Smooth muscle cell (in vitro differentiated cells): ENCODE measurements around the gene ATRAID. TPM values are rescaled to one million over a fixed set of nuclear protein-coding genes. Genes with fewer than 3 reads are reported as not detected.

Source experiments
- DNase-seq: peaks from one replicate; lab custom pipeline; 2025; ENCODE audit not compliant: unreplicated experiment; lab: John Stamatoyannopoulos, UW
- H2AFZ ChIP-seq: fragments of 200-600 bp; sonication (generic); 2 replicates; pipeline ENCODE4 v1.6.0; 2016; ENCODE audit warnings: antibody characterized with exemption, low read depth, mild to moderate bottlenecking
- H3F3A ChIP-seq: fragments of 200-600 bp; sonication (generic); 2 replicates; pipeline ENCODE4 v1.6.0; 2017; ENCODE audit warnings: antibody characterized with exemption, low read depth
- H3K27ac ChIP-seq: fragments of 200-600 bp; sonication (generic); 2 replicates; pipeline ENCODE4 v1.5.1; 2016; ENCODE audit warnings: low read depth, mild to moderate bottlenecking
- H3K27me3 ChIP-seq: fragments of 200-600 bp; sonication (generic); 2 replicates; pipeline ENCODE4 v1.6.1; 2016; ENCODE audit warnings: low read depth, mild to moderate bottlenecking
- H3K36me3 ChIP-seq: fragments of 200-600 bp; sonication (generic); 2 replicates; pipeline ENCODE4 v1.5.1; 2016; ENCODE audit warnings: low read depth
- H3K4me1 ChIP-seq: fragments of 200-600 bp; sonication (generic); 2 replicates; pipeline ENCODE4 v1.5.1; 2016; ENCODE audit warnings: low read depth
- H3K4me2 ChIP-seq: fragments of 200-600 bp; sonication (generic); 2 replicates; pipeline ENCODE4 v1.6.0; 2016; ENCODE audit warnings: mild to moderate bottlenecking
- H3K4me3 ChIP-seq: fragments of 200-600 bp; sonication (generic); 2 replicates; pipeline ENCODE4 v1.5.1; 2016; ENCODE audit warnings: mild to moderate bottlenecking
- H3K79me2 ChIP-seq: fragments of 200-600 bp; sonication (generic); 2 replicates; pipeline ENCODE4 v1.6.0; 2016; ENCODE audit warnings: low read depth, mild to moderate bottlenecking
- H3K9ac ChIP-seq: fragments of 200-600 bp; sonication (generic); 2 replicates; pipeline ENCODE4 v1.6.0; 2016; ENCODE audit warnings: low read depth
- H3K9me3 ChIP-seq: fragments of 200-600 bp; sonication (generic); replicated peaks from 2 replicates; pipeline ENCODE4 v1.5.1; 2016; ENCODE audit warnings: low read depth
- H4K20me1 ChIP-seq: fragments of 200-600 bp; sonication (generic); 2 replicates; pipeline ENCODE4 v1.6.0; 2016; ENCODE audit warnings: low read depth
- WGBS: methylation state at CpG from one replicate; pipeline ENCODE4 v1.1.7; 2016; ENCODE audit warnings: low lambda C conversion rate; 5-methylcytosine and 5-hydroxymethylcytosine counted together
- polyA plus RNA-seq: library from polyadenylated mRNA; unstranded; fragments of >200 nt; fragmentation: Nextera tagmentation; extraction: Ambion mirVana; gene quantifications from 2 replicates; pipeline ENCODE4 v1.2.1, GENCODE V29; 2016
- total RNA-seq: library from RNA; depleted of rRNA; stranded (reverse); fragments of >200 nt; gene quantifications from 2 replicates; pipeline ENCODE4 v1.2.3, GENCODE V29; 2014
- TF ChIP-seq, protein P1 (sequence below): fragments of 200-600 bp; sonication (generic); IDR thresholded peaks from 2 replicates; pipeline ENCODE4 v1.5.1; 2017; ENCODE audit warnings: borderline replicate concordance, mild to moderate bottlenecking, antibody characterized with exemption; ENCODE audit not compliant: insufficient read depth, poor library complexity, severe bottlenecking

ATRAID gene
- total and polyA plus RNA-seq, 2 experiments from 2014 or later: 233 to 335 TPM

DNA sequence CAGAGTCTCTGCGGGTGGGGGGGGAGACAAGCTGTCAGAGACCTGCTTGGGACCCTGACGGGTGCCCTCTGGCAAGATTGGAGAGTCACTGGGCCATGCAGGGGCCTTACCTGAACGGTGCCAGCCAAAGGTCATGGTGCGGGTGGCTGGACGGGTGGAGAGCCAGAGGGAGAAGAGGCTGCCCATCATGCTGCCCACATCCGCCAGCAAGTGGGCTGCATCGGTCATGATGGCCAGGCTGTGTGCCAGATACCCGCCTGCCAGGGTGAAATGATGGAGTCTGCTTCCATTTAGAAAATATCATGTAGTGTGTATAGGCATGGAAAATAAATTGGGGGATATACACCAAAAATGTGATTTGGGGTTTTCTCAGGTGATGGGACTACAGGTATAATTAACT is 46.2 kb downstream of the ATRAID start:
- Histone ChIP-seq H3K9ac (no peak overlapping the region), H3K27ac (no peak overlapping the region), H3F3A (no peaks in the 10 kb centered on the region), H3K4me2 (no peak overlapping the region), H4K20me1 (no peaks in the 10 kb centered on the region), H3K4me3 (no peak overlapping the region), H3K9me3 (no peaks in the 10 kb centered on the region), H3K27me3 (peaks cover 79% of the 10 kb centered on the region), H3K4me1 (peaks cover 7% of the 10 kb centered on the region), H3K79me2 (no peaks in the 10 kb centered on the region), H3K36me3 (no peaks in the 10 kb centered on the region), H2AFZ (no peak overlapping the region)
- DNase-seq: no peak
- TF ChIP-seq, protein P1, sequence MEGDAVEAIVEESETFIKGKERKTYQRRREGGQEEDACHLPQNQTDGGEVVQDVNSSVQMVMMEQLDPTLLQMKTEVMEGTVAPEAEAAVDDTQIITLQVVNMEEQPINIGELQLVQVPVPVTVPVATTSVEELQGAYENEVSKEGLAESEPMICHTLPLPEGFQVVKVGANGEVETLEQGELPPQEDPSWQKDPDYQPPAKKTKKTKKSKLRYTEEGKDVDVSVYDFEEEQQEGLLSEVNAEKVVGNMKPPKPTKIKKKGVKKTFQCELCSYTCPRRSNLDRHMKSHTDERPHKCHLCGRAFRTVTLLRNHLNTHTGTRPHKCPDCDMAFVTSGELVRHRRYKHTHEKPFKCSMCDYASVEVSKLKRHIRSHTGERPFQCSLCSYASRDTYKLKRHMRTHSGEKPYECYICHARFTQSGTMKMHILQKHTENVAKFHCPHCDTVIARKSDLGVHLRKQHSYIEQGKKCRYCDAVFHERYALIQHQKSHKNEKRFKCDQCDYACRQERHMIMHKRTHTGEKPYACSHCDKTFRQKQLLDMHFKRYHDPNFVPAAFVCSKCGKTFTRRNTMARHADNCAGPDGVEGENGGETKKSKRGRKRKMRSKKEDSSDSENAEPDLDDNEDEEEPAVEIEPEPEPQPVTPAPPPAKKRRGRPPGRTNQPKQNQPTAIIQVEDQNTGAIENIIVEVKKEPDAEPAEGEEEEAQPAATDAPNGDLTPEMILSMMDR: no peak
- 87% methylated on average over 8 of the region's 8 CpGs for WGBS

DNA sequence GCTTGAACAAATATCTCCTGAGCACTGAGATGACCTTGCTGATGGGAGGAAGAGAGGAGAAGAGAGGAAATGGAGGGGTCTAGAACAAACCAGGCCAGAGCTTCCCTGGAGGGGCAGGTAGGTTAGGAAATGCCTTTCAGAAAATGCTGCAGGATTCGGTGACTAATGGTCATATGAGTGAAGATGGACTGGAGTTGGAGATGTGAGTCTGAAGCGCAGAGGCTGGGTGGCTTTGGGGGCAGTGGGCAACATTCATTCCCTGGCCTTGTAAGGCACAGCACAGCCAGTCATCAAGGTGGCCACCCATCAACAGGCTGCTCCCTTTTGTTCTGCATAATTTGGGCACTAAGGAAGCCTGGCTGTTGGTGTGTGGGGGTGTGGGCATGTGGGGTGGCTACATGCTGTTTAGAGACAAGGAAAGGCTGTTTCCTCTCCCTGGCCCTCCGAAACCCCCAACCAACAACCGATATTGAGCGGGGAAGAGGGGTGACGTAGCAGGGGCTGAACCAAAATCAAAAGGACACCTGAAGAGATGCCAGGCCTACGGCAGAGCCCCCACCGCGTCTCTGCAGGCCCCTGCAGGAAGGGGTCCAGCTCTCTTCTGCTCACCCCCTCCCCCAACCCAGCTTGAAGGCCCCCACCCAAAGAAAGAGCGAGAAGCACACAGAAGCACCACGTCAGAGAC is 49.5 kb downstream of the ATRAID start:
- H3F3A ChIP-seq: no peaks in the 10 kb centered on the region
- H4K20me1 ChIP-seq: no peaks in the 10 kb centered on the region
- DNase-seq: no peak
- no peak overlapping the region for H2AFZ ChIP-seq
- no peak overlapping the region for H3K9ac ChIP-seq
- peaks cover 18% of the 10 kb centered on the region for H3K4me1 ChIP-seq
- no peaks in the 10 kb centered on the region for H3K79me2 ChIP-seq
- WGBS: 59% methylated on average over 10 of the region's 11 CpGs
- H3K27ac ChIP-seq: no peak overlapping the region
- peak overlapping the region; percentile 88 for H3K4me2 ChIP-seq
- no peak overlapping the region for H3K4me3 ChIP-seq
- TF ChIP-seq, protein P1: no peak
- H3K36me3 ChIP-seq: no peaks in the 10 kb centered on the region
- no peaks in the 10 kb centered on the region for H3K9me3 ChIP-seq
- peaks cover 95% of the 10 kb centered on the region for H3K27me3 ChIP-seq

DNA sequence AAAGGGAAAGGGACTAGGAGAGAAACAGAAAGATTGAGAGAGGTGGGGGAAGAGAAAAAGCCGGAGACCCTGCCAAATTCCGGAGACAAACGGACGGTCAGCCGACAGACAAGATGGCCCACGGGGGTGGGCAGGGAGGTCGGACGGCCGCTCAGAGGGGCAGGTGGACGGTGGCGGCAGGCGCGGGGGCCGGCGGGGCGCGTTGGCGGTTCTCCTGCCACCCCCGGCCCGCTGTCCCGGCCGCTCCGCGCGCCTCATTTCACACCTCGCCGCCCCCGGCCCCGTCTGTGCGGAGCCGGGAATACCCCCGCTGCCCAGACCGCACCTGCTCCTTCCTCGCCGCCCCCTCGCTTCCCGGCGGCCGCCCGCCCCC is 50.1 kb downstream of the ATRAID start:
- no peaks in the 10 kb centered on the region for H3K36me3 ChIP-seq
- H3K27ac ChIP-seq: no peak overlapping the region
- peaks cover 95% of the 10 kb centered on the region for H3K27me3 ChIP-seq
- H3K4me3 ChIP-seq: no peak overlapping the region
- H3K4me1 ChIP-seq: peaks cover 18% of the 10 kb centered on the region
- no peaks in the 10 kb centered on the region for H3F3A ChIP-seq
- no peaks in the 10 kb centered on the region for H3K79me2 ChIP-seq
- no peaks in the 10 kb centered on the region for H3K9me3 ChIP-seq
- WGBS: 8% methylated on average over 12 of the region's 40 CpGs
- peak overlapping the region; percentile 88 for H3K4me2 ChIP-seq
- no peak for DNase-seq
- TF ChIP-seq, protein P1: no peak
- no peaks in the 10 kb centered on the region for H4K20me1 ChIP-seq
- no peak overlapping the region for H2AFZ ChIP-seq
- no peak overlapping the region for H3K9ac ChIP-seq
